Limb (tissue), 2 donors: ENCODE data around the gene FUOM.
A peak's percentile ranks its signal among the peaks of the same experiment; 100 is the strongest.

Experiments used
- DNase-seq, 2 donors: peaks; one replicate each; pipeline ENCODE4 v3.0.0-alpha.2; 2016; ENCODE audit errors: extremely low spot score in 2 of 2

FUOM gene

DNA sequence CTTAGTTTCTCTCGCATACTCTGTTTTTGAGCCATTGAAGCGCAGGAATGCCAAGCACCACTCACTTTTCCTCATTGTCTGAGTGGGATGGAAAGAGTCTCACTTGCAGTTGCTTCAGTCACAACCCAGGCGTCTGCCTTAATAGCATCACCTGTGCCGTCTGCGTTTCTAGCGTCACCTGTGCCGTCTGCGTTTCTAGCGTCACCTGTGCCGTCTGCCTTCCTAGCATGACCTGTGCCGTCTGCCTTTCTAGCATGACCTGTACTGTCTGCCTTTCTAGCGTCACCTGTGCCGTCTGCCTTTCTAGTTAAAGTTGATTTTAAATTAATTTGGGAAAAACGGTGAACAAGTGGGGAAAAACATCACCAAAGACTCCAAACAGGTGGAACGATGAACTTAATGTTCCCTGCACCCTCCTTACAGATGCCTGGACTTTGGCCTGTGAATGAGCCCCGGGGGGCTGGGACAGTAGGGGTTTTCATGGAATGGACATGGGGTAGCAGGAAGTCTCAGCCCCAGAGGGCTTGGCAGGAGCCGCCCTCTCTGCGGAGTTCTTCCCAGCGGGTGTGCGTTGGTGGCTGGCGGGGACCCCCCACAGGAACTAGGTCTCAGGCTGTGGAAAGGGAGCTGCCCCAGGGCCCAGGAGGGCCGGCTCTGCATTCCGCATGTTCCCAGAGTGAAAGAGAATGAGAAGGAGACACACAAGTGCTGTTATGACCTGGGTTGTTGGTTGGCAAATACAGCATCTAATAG lies 45.6 kb downstream of the FUOM start:
- DNase-seq, result no peak

DNA sequence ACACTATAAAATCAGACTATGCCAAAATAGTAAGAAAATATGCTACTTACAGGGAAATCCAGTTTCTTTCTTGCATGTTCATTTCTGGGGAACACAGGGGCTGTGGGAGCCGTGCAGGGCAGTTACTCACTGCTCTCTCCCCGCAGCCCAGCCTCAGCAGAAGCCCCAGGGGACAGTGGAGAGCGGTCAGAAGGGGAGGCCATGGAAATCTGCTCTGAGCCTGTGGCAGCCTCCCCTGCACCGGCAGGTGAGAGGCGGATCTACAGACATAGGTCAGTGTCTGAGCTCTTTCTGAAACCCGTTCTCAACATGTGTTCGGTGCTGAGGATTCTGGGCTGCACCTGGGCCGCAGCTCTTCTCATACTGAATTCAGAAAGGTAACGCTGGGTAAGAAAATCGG lies 46.2 kb downstream of the FUOM start:
- DNase-seq, result no peak

DNA sequence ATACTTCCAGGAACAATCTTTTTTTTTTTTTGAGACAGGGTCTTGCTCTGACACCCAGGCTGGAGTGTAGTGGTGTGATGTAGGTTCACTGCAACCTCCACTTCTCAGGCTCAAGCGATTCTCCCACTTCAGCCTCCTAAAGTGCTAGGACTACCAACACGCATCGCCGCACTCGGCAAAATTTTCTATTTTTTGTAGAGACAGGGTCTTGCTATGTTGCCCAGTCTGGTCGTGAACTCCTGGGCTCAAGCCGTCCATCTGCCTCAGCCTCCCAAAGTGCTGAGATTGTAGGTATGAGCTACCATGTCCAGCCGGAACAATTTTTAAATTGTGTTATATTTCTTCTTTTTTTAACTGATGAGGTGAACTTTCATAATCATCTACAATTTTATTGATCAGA lies 47.0 kb downstream of the FUOM start:
- DNase-seq, result no peak

DNA sequence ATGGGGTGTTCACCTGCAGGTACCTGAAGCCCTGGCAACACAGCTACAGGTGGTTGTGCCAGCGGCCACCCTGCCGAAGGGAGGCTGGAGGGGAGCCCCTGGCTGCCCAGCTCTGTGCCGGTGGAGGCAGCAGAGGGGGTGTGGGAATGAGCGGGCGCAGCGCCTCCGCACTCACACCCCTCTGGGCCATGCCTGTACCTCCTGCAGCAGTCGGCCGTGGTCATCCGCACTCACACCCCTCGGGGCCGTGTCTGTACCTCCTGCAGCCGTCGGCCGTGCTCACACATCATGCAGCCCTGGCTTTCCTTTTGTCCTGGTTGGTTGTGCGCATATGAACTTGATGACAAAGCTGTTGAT lies 47.4 kb downstream of the FUOM start:
- DNase-seq, result no peak

- DNase-seq, result no peak
Observed at GRCh38 chr10:133309720-133310398, 48.0 kb downstream of the FUOM start.

DNA sequence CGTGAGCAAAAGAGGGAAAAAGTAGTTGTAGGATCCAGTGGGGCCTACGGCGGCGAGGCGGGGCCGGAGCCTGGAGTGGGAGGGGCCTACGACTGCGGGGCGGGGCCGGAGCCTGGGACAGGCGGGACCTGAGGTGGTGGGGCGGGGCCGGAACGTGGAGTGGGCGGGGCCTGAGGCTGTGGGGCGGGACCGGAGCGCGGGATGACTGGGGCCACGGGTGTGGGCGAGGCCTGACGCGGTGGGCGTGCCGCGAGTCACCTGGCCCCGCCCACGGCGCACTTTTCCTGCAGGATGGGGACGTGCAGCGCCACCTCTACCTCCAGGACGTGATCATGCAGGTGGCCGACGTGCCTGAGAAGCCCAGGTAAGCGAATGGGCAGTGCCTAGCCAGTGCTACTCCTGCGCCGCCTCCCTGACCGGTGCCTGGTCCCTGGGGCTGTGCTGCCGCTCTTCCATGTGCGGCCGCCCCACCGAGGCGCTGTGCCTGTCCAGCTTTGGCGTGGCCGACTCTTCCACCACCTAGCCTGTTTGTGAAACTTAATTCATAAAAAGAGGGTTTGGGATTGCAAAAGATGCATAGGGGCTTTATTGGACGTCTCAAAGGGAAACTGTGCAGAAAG lies 48.6 kb downstream of the FUOM start:
- peak; percentile 87 to 93 for DNase-seq

GRCh38 chr10:133308421-133309099 lies 49.3 kb downstream of the FUOM start, which contains the start of the genes TUBGCP2 and ZNF511:
Gene TUBGCP2, minus strand, starts transcription at chr10:133308872. Its CDS starts 5,931 bp downstream, at chr10:133302941.
Gene ZNF511, plus strand, starts transcription at chr10:133308914. Its CDS starts 30 bp downstream, at chr10:133308944.
- DNase-seq, result peak; percentile 88 to 94

GRCh38 chr10:133307776-133308420 lies 49.9 kb downstream of the FUOM start:
- DNase-seq, result peak; percentile 8 to 82

DNA sequence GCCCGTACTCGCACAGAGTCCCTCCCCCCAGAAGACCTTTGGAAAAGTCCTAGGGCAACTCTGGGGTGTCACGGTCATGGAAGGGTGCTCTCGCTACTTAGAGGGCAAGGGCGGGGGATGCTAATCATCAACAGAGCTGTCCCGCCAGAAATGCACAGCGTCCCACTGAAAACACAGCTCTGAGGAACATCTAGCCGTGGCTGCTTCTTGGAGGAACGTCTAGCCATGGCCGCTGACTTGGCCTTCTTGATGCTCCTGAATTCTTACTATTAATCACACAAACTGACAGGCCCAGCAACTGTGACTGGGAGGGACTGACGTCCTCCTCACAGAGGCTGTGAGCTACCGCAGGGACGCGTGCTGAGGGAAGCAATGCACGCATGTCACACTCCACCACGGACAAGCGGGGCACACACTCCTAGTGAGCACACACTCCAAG lies 50.9 kb downstream of the FUOM start:
- DNase-seq, result no peak

DNA sequence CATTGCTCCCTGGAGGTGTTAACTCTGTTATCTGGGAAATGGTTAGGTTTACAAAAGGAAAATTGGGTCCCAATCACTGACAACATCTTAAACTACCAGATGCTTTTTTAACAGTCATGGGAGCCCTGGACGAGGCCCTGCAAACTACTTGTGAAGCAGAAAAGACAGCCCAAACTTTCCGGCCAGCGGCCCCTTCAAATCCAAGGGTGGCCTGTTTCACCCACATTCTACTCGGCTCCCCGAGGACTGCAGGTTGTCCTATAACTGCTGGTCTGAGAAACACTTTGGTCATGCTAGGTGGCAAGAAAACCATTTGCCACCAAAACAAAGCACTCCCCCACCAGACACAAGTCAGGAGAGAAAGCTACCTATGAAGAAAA lies 51.7 kb downstream of the FUOM start:
- no peak for DNase-seq
